GM13976 (cell line): ENCODE results near the gene ADAD1.

Experiments
- DNase-seq: peaks from one replicate; pipeline ENCODE4 v3.0.0; 2012; ENCODE audit warnings: low spot score
- in situ Hi-C: fragments of 300-500 bp; cut with MboI; formaldehyde crosslinking; loops from one replicate; pipeline ENCODE4 v1.12.0; 2022; ENCODE audit warnings: low sequenced_read_pairs, mixed read lengths, inconsistent platforms; ENCODE audit not compliant: unreplicated experiment
- TF ChIP-seq, protein P1 (sequence below): IDR thresholded peaks from 2 replicates; pipeline ENCODE4 v1.5.1; 2012; ENCODE audit warnings: borderline replicate concordance, mild to moderate bottlenecking; ENCODE audit not compliant: insufficient read depth; ENCODE audit errors: extremely low read depth, missing control alignments, control extremely low read depth

Gene ADAD1

DNA sequence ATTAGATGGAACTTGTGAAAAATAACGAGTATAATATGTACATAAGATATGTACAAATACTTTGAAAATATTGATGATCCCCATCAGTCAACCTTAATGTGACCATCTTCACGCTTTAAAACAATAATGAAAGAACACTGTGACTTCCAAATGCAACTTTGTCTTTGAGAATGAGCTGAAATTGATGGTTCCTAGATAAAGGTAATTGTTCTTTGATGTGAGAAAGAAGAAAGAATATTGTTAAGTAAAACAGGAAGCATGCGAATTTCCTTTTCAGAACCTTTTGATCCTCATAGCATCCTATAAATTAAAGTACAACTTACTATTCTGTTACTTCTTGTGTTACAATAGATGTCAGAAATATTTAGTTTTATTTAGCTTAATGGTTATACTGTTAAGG, 55.5 kb downstream of the ADAD1 start:
- TF ChIP-seq, protein P1, sequence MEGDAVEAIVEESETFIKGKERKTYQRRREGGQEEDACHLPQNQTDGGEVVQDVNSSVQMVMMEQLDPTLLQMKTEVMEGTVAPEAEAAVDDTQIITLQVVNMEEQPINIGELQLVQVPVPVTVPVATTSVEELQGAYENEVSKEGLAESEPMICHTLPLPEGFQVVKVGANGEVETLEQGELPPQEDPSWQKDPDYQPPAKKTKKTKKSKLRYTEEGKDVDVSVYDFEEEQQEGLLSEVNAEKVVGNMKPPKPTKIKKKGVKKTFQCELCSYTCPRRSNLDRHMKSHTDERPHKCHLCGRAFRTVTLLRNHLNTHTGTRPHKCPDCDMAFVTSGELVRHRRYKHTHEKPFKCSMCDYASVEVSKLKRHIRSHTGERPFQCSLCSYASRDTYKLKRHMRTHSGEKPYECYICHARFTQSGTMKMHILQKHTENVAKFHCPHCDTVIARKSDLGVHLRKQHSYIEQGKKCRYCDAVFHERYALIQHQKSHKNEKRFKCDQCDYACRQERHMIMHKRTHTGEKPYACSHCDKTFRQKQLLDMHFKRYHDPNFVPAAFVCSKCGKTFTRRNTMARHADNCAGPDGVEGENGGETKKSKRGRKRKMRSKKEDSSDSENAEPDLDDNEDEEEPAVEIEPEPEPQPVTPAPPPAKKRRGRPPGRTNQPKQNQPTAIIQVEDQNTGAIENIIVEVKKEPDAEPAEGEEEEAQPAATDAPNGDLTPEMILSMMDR: no peak
- DNase-seq: no peak
- in situ Hi-C loops: no loop called here

DNA sequence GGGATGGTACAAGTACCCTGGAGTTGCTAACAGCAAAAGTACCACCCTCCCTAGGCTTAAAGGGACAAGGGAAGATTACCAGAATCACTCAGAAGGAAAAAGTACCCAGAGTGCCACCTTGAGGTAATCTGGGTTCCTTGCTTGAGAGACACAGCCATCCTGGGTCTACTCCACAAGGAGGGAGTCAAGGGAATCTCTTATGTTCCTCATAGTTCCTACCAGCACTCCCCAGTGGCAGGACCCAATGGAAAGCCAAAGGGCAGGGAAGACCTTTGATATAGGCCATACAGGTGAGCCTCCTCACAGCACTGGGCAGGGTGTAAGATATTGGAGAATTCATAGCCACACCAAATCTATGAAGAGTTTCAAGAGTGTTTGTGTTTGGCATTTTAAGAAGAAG, 72.0 kb downstream of the ADAD1 start:
- in situ Hi-C loops: no loop called here
- TF ChIP-seq, protein P1: no peak
- DNase-seq: no peak

DNA sequence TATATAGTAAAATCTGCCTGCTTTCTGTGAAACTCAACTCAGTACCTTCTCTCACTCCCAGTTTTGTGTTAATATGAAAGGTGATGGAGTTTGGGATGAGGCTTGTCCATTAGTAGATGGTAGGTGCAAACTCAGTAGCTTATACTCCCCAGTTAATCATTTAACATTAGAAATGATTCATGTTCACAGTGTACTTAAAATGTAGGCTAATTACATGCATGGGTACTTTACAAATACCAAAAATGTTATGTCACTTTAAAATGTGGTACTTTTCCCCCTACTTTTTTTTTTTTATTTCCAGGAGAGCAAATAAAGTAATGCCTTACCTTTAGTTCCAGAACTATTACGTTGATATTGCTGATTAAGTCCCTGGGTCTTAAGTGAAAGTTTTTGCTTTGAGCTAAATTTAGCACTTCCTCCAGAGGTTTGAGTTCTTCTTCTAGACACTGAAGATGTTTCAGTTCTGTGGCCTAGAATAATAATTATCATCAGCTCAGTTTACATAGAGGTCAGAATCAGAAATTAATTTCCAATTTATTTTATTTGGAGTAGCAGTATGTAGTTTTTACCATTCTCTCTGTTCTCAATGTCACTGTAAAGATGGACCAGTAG, 74.7 kb downstream of the ADAD1 start:
- TF ChIP-seq, protein P1: no peak
- no peak for DNase-seq
- in situ Hi-C loops: no loop called here

DNA sequence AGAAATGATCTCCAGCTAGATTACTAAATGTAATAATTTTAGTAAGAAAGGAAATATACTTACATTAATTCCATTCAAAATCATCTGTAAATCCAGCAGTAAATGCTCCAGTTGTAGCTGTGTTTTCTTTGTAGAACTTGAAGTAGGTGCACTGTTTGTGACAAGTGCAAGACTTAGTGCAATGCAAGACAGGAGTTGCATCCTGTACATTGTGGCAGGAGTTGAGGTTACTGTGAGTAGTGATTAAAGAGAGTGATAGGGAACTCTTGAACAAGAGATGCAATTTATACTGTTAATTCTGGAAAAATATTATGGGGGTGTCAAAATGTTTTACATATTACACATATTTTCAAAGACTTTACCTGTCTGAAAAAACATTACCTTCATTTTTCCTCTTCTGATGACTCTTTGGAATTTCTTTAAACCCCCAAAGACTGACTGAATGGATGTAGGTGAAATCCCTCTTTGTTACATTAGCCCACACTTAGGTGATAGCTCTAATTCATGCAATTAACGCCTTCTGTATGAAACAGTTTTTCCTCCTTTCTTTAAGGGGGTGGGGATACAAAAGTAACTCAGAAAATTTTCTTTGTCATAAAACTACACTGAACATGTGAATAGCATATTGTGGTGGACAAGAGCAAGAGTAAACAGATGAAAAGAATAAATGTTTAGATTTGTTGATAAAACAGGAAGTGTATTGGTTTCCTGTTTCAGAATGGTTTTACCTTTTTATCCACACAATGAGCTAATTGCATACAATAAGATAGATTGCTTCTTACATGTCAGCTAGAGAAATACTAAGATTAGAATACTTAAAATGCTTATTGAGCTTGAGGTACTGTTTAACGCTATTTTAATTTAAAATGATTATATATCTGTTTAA, 77.7 kb downstream of the ADAD1 start, which contains the start of gene IL2:
Gene IL2 (minus strand): TSS at position 495 of the 886 bp plus-strand sequence. CDS start 285 bp downstream, at position 210.
- TF ChIP-seq, protein P1: no peak
- in situ Hi-C loops: no loop called here
- no peak for DNase-seq

DNA sequence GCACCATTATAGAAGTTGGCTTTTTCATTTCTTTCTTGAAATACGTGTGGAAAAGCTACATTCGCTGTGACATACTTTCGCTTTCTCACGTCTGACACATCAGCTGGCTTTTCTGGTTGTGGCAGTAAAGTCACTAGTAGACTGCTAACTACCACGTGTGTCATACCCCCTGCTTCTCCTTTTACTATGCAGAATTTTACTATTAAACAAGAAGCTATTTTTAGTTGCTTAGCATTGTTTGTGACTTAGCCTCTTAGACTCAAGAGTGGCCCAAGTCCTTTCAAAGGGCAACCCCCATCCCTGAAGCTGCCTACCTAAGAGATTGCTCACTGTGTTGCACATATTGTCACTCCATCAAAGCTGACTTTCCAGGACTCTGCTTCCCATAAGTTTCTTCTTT, 79.8 kb downstream of the ADAD1 start:
- peak; percentile 8 for DNase-seq
- TF ChIP-seq, protein P1: no peak
- in situ Hi-C loops: no loop called here

DNA sequence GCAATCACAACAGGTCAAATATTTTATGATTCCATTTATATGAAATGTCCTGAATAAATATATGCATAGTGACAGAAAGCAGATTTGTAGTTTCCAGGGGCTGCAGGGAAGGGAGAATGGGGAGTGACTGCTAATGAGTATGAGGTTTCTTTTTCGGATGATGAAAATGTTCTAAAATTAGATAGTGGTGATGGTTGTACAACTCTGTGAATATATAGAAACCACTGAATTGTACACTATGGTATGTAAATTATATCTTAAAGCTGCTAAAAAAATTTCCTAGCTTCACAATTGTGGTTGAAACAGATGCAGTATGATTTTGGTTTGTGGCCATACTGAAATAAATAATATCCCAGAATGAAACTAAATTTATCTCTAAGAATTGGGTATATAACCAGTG, 90.6 kb downstream of the ADAD1 start:
- DNase-seq: no peak
- in situ Hi-C loops: no loop called here
- TF ChIP-seq, protein P1: no peak
